ENCODE results near the gene LIPT1.

The LIPT1 gene

DNA sequence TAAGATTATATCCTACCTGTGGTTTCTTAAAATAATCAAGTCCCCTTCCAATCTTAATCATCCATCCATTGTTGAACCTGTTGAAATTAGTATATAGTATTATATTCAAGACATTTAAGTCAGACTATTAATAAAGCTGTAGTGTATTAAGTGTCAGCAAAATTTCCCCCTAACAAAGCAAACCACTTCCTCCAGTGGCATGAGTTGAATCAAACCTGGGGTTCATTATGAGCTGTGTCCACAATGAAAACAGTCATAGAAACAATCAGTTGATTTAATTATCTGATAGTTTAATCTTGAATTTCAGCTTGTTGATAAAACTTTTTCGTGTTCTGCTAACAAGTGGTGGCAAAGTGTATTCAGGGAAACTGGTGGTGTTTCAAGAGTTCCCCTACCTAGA, 14.8 kb downstream of the LIPT1 start:
- H3K4me3 ChIP-seq (ENCODE audit: control insufficient read depth in 1 of 7, extremely low read depth in 1 of 7, insufficient read depth in 4 of 7, low read depth in 2 of 7, low read length in 6 of 7) = no peak overlapping the region
- POLR2A ChIA-PET = no interaction called here
- H3K36me3 ChIP-seq (ENCODE audit: control insufficient read depth in 4 of 4, insufficient read depth in 4 of 4, low read length in 3 of 4) = peaks cover 22 to 56% (median 42%) of the 10 kb centered on the region in 4 experiments
- CTCF ChIA-PET = interaction anchor here (0.8 to 2.0 kb wide), 2 partner anchors 11 kb away, joined by 3 to 6 read pairs; no protein-coding TSS in a partner anchor
- no peaks in the 10 kb centered on the region for H3K9me3 ChIP-seq (ENCODE audit: control extremely low read depth in 1 of 5, control insufficient read depth in 4 of 5, insufficient read depth in 2 of 5, low read depth in 1 of 5, low read length in 4 of 5)
- H3K4me1 ChIP-seq (ENCODE audit: control extremely low read depth in 1 of 4, control insufficient read depth in 4 of 4, insufficient read depth in 4 of 4, low read length in 3 of 4) = peaks cover 0 to 4% (median 0%) of the 10 kb centered on the region in 4 experiments
- no peaks in the 10 kb centered on the region for H3K27me3 ChIP-seq (replicated peaks in 2 of 5; ENCODE audit: control insufficient read depth in 4 of 5, insufficient read depth in 5 of 5, low read length in 4 of 5)
- 33% methylated on average over 1 of the region's 1 CpG for WGBS (ENCODE audit: insufficient coverage)
- H3K27ac ChIP-seq (ENCODE audit: insufficient read depth in 1 of 2, low read depth in 1 of 2, low read length in 2 of 2, poor library complexity in 1 of 2, severe bottlenecking in 2 of 2) = no peak overlapping the region
- peak in 2 of 3 donors; percentile 6 to 15 for DNase-seq

DNA sequence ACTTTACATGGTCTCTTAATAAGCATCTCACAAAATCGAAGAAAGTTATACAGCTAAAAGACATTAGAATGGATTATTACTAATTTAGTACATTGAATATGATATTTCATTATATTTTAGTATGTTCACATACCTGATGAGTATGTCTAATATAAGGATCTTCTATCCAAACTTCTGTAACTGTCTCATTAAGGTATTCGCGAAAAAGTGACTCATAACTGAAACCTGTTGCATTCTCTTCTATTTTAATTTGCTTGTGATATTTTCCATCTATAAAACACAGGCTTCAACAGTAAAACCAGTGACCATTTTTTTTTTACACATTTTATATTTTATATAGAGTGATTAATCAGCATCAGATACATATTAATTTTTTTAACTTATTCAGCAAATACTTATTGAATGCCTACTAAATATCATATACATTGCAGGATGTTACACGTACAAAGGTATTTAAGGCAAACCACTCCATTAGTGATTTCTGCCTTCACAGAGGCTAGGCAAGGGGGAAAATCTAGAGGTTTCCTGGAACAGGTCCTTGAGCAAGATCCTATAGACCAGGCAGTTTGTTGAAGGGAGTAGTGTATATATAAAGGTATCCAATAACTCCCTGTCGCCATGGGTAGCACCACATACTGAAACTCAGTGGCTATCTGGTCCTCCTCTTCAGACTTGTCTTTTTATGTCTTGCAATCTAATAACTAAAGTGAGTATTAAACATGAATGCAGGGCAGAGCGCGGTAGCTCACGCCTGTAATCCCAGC, 16.8 kb downstream of the LIPT1 start:
- no peaks in the 10 kb centered on the region for H3K9me3 ChIP-seq (ENCODE audit: control extremely low read depth in 1 of 5, control insufficient read depth in 4 of 5, insufficient read depth in 2 of 5, low read depth in 1 of 5, low read length in 4 of 5)
- H3K27ac ChIP-seq (ENCODE audit: insufficient read depth in 1 of 2, low read depth in 1 of 2, low read length in 2 of 2, poor library complexity in 1 of 2, severe bottlenecking in 2 of 2) = no peak overlapping the region
- WGBS (ENCODE audit: insufficient coverage) = no CpG with 5 or more reads among the region's 8 CpGs
- H3K4me3 ChIP-seq (ENCODE audit: control insufficient read depth in 1 of 7, extremely low read depth in 1 of 7, insufficient read depth in 4 of 7, low read depth in 2 of 7, low read length in 6 of 7) = no peak overlapping the region
- CTCF ChIA-PET = interaction anchor here (0.9 to 2.2 kb wide), 3 partner anchors 9 to 16 kb away, joined by 3 to 6 read pairs (median 5); no protein-coding TSS in a partner anchor
- POLR2A ChIA-PET = no interaction called here
- no peaks in the 10 kb centered on the region for H3K27me3 ChIP-seq (replicated peaks in 2 of 5; ENCODE audit: control insufficient read depth in 4 of 5, insufficient read depth in 5 of 5, low read length in 4 of 5)
- peaks cover 13 to 47% (median 32%) of the 10 kb centered on the region in 4 experiments for H3K36me3 ChIP-seq (ENCODE audit: control insufficient read depth in 4 of 4, insufficient read depth in 4 of 4, low read length in 3 of 4)
- peaks cover 0 to 4% (median 0%) of the 10 kb centered on the region in 4 experiments for H3K4me1 ChIP-seq (ENCODE audit: control extremely low read depth in 1 of 4, control insufficient read depth in 4 of 4, insufficient read depth in 4 of 4, low read length in 3 of 4)
- no peak for DNase-seq

DNA sequence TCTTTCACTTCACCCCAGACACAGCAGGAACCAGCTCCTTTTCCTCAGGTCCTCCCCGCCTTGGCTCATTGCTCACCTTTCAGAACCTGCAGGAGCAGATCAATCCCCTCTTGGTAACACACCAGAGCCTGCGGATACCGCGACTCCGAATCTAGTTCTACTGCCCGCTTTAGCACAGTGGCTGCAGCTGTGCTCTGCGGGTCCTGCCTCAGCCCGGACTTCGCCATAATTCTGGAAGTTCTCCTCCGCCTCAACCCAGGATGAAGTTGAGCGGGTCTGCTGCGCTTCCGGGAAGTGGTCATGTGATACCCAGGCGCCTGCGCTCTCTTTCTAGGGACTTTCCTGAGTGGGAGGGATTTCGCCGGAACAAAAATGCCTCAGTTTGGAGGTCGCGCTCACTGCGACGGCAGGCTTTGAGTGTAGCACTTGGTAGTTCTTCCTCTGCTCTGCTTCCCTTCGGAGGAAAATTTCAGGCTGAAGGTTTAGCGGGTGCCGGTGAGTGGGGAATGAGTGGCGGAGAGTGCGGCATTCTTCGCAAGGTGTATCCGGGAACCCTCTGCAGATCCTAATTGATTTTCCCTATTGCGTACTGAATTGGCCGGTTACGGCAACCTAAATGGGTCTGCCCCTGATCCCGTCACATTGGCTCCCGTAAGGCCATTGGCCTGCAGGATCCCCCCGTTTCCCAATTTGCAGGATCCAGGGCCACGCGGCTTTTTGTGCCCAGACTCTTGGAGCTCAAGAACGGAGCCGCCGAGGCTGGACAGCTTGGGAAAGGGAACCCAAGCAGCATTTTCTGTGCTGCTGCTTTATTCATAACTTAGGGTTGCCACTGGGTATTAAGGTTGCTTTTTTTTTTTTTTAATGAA, 26.2 kb downstream of the LIPT1 start, which contains the start of the genes MITD1 and MRPL30:
Gene MITD1 (minus strand): TSS at position 304 of the 869 bp plus-strand sequence. CDS start 77 bp downstream, at position 227.
Gene MRPL30 (plus strand): TSS at position 430 of the 869 bp plus-strand sequence. CDS start 5,020 bp downstream, outside the sequence.
- DNase-seq = peak; percentile 96 to 98 (median 97)
- peak within 1 kb of the TSS; percentile 79 to 92 for H3K27ac ChIP-seq (ENCODE audit: insufficient read depth in 1 of 2, low read depth in 1 of 2, low read length in 2 of 2, poor library complexity in 1 of 2, severe bottlenecking in 2 of 2)
- POLR2A ChIA-PET = interaction anchor here (0.6 to 2.0 kb wide), 4 partner anchors 26 to 155 kb away, joined by 3 to 10 read pairs (median 4); partner anchors contain the start of genes C2orf15, LIPT1, TSGA10 and TXNDC9
- peaks cover 0 to 2% (median under 1%) of the 10 kb centered on the region in 4 experiments for H3K36me3 ChIP-seq (ENCODE audit: control insufficient read depth in 4 of 4, insufficient read depth in 4 of 4, low read length in 3 of 4)
- H3K27me3 ChIP-seq (replicated peaks in 2 of 5; ENCODE audit: control insufficient read depth in 4 of 5, insufficient read depth in 5 of 5, low read length in 4 of 5) = no peaks in the 10 kb centered on the region
- peaks cover 10 to 23% (median 16%) of the 10 kb centered on the region in 4 experiments for H3K4me1 ChIP-seq (ENCODE audit: control extremely low read depth in 1 of 4, control insufficient read depth in 4 of 4, insufficient read depth in 4 of 4, low read length in 3 of 4)
- peak within 1 kb of the TSS; percentile 86 to 100 (median 95) for H3K4me3 ChIP-seq (ENCODE audit: control insufficient read depth in 1 of 7, extremely low read depth in 1 of 7, insufficient read depth in 4 of 7, low read depth in 2 of 7, low read length in 6 of 7)
- CTCF ChIA-PET = interaction anchor here (0.7 to 1.6 kb wide), 9 partner anchors 8 to 157 kb away, joined by 3 to 7 read pairs (median 4); partner anchors contain the start of gene EIF5B
- no peaks in the 10 kb centered on the region for H3K9me3 ChIP-seq (ENCODE audit: control extremely low read depth in 1 of 5, control insufficient read depth in 4 of 5, insufficient read depth in 2 of 5, low read depth in 1 of 5, low read length in 4 of 5)
- under 1% methylated on average over 36 of the region's 39 CpGs for WGBS (ENCODE audit: insufficient coverage)

DNA sequence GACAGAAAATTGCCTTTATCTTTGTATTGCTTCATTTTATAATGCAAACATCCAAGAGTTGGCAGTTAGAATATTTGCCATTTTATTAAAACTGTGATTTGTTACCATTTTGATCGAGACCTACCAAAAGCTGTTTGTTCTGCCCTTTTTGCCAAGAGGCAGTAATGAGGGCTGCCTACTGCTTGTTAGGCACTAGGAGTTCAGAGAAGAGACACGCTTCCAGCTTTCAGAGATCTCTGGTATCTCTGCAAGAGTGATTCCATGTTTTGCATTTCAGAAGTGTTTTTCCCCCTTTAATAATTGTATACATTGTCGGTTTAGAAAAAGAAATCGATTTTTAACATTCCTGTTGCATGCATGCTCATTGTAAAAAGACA, 26.8 kb downstream of the LIPT1 start:
- peak in 2 of 3 donors; percentile 21 to 35 for DNase-seq
- H3K36me3 ChIP-seq (ENCODE audit: control insufficient read depth in 4 of 4, insufficient read depth in 4 of 4, low read length in 3 of 4) = peaks cover 0 to 3% (median under 1%) of the 10 kb centered on the region in 4 experiments
- H3K4me3 ChIP-seq (ENCODE audit: control insufficient read depth in 1 of 7, extremely low read depth in 1 of 7, insufficient read depth in 4 of 7, low read depth in 2 of 7, low read length in 6 of 7) = peak overlapping the region; percentile 86 to 100 (median 95)
- H3K27ac ChIP-seq (ENCODE audit: insufficient read depth in 1 of 2, low read depth in 1 of 2, low read length in 2 of 2, poor library complexity in 1 of 2, severe bottlenecking in 2 of 2) = peak overlapping the region; percentile 79 to 92
- H3K27me3 ChIP-seq (replicated peaks in 2 of 5; ENCODE audit: control insufficient read depth in 4 of 5, insufficient read depth in 5 of 5, low read length in 4 of 5) = no peaks in the 10 kb centered on the region
- WGBS (ENCODE audit: insufficient coverage) = 5% methylated on average over 3 of the region's 4 CpGs
- H3K9me3 ChIP-seq (ENCODE audit: control extremely low read depth in 1 of 5, control insufficient read depth in 4 of 5, insufficient read depth in 2 of 5, low read depth in 1 of 5, low read length in 4 of 5) = no peaks in the 10 kb centered on the region
- H3K4me1 ChIP-seq (ENCODE audit: control extremely low read depth in 1 of 4, control insufficient read depth in 4 of 4, insufficient read depth in 4 of 4, low read length in 3 of 4) = peaks cover 10 to 23% (median 16%) of the 10 kb centered on the region in 4 experiments
- ChIA-PET CTCF (interaction anchor here (0.7 to 1.6 kb wide), 2 partner anchors 8 to 17 kb away, joined by 3 to 4 read pairs; no protein-coding TSS in a partner anchor), POLR2A (interaction anchor here (0.9 to 2.0 kb wide), 2 partner anchors 41 to 155 kb away, joined by 3 to 10 read pairs; partner anchors contain the start of genes C2orf15 and TXNDC9)

DNA sequence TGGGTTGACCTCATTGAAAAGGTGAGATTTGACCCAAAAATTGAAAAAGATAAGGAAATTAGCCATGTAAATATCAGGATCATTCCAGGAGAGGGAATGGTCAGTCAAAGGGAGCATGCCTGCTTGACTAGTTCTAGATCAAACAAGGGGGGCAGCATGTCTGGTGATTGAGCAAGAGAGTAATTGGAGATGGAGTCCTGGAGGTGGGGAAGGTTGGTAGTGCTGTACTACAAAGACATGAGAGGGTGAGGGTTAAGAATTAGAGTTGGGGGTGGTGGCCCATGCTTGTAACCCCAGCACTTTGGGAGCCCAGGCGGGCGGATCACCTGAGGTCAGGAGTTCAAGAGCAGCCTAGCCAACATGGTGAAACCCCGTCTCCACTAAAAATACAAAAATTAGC, 28.3 kb downstream of the LIPT1 start:
- WGBS (ENCODE audit: insufficient coverage) = 100% methylated on average over 1 of the region's 3 CpGs

DNA sequence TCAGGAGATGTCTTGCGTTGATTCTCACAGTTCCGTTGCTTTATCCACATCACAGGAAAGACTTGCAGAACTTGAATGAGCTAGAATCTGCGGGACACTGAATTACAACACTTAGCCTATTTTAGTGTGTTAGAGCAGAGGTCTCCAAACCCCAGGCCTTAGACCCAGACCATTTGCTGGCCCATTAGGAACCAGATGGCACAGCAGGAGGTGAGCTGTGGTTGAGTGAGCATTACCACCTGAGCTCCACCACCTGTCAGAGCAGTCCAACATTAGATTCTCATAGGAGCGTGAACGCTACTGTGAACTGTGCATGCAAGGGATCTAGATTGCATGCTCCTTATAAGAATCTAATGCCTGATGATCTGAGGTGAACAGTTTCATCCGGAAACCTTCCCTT, 30.0 kb downstream of the LIPT1 start:
- ChIA-PET POLR2A (no interaction called here), CTCF (no interaction called here)
- no peaks in the 10 kb centered on the region for H3K27me3 ChIP-seq (replicated peaks in 2 of 5; ENCODE audit: control insufficient read depth in 4 of 5, insufficient read depth in 5 of 5, low read length in 4 of 5)
- H3K4me1 ChIP-seq (ENCODE audit: control extremely low read depth in 1 of 4, control insufficient read depth in 4 of 4, insufficient read depth in 4 of 4, low read length in 3 of 4) = peaks cover 8 to 16% (median 12%) of the 10 kb centered on the region in 4 experiments
- peaks cover 6 to 20% (median 9%) of the 10 kb centered on the region in 4 experiments for H3K36me3 ChIP-seq (ENCODE audit: control insufficient read depth in 4 of 4, insufficient read depth in 4 of 4, low read length in 3 of 4)
- H3K9me3 ChIP-seq (ENCODE audit: control extremely low read depth in 1 of 5, control insufficient read depth in 4 of 5, insufficient read depth in 2 of 5, low read depth in 1 of 5, low read length in 4 of 5) = no peaks in the 10 kb centered on the region
- no peak for DNase-seq
- no peak overlapping the region for H3K27ac ChIP-seq (ENCODE audit: insufficient read depth in 1 of 2, low read depth in 1 of 2, low read length in 2 of 2, poor library complexity in 1 of 2, severe bottlenecking in 2 of 2)
- H3K4me3 ChIP-seq (ENCODE audit: control insufficient read depth in 1 of 7, extremely low read depth in 1 of 7, insufficient read depth in 4 of 7, low read depth in 2 of 7, low read length in 6 of 7) = no peak overlapping the region
- 80% methylated on average over 2 of the region's 6 CpGs for WGBS (ENCODE audit: insufficient coverage)

More for the DNA sequence above, 28.3 kb downstream of the LIPT1 start:
- peaks cover 10 to 23% (median 16%) of the 10 kb centered on the region in 4 experiments for H3K4me1 ChIP-seq (ENCODE audit: control extremely low read depth in 1 of 4, control insufficient read depth in 4 of 4, insufficient read depth in 4 of 4, low read length in 3 of 4)
- H3K36me3 ChIP-seq (ENCODE audit: control insufficient read depth in 4 of 4, insufficient read depth in 4 of 4, low read length in 3 of 4) = peaks cover 3 to 10% (median 5%) of the 10 kb centered on the region in 4 experiments
- H3K9me3 ChIP-seq (ENCODE audit: control extremely low read depth in 1 of 5, control insufficient read depth in 4 of 5, insufficient read depth in 2 of 5, low read depth in 1 of 5, low read length in 4 of 5) = no peaks in the 10 kb centered on the region
- POLR2A ChIA-PET = no interaction called here
- H3K27me3 ChIP-seq (replicated peaks in 2 of 5; ENCODE audit: control insufficient read depth in 4 of 5, insufficient read depth in 5 of 5, low read length in 4 of 5) = no peaks in the 10 kb centered on the region
- CTCF ChIA-PET = no interaction called here
- no peak overlapping the region for H3K4me3 ChIP-seq (ENCODE audit: control insufficient read depth in 1 of 7, extremely low read depth in 1 of 7, insufficient read depth in 4 of 7, low read depth in 2 of 7, low read length in 6 of 7)
- no peak overlapping the region for H3K27ac ChIP-seq (ENCODE audit: insufficient read depth in 1 of 2, low read depth in 1 of 2, low read length in 2 of 2, poor library complexity in 1 of 2, severe bottlenecking in 2 of 2)
- DNase-seq = no peak
